Colonic mucosa (tissue), 4 donors: ENCODE results near the gene CFAP251. TPM values are rescaled to one million over a fixed set of nuclear protein-coding genes. Genes with fewer than 3 reads are reported as not detected.
A peak's percentile ranks its signal among the peaks of the same experiment; 100 is the strongest.

ENCODE experiments used
- DNase-seq: peaks from one replicate; pipeline ENCODE4 v3.0.0-alpha.2; 2020
- H3K27ac ChIP-seq: fragments of 200-600 bp; one replicate; pipeline ENCODE4 v1.8.0; 2021
- H3K27me3 ChIP-seq: fragments of 200-600 bp; one replicate; pipeline ENCODE4 v1.8.0; 2021
- H3K36me3 ChIP-seq: fragments of 200-600 bp; one replicate; pipeline ENCODE4 v1.8.0; 2021
- H3K4me1 ChIP-seq: fragments of 200-600 bp; one replicate; pipeline ENCODE4 v1.8.0; 2021; ENCODE audit warnings: mild to moderate bottlenecking
- H3K4me3 ChIP-seq: fragments of 200-600 bp; one replicate; pipeline ENCODE4 v1.8.0; 2021
- H3K9ac ChIP-seq, 2 donors: one replicate each; pipeline ENCODE4 v1.7.0; 2013; ENCODE audit warnings: control low read depth in 2 of 2, low read depth in 2 of 2, low read length in 2 of 2
- H3K9me3 ChIP-seq: fragments of 200-600 bp; one replicate; pipeline ENCODE4 v1.8.0; 2021
- intact Hi-C: fragments of 100-400 bp; cut with DNase I; formaldehyde crosslinking; loops from one replicate; pipeline ENCODE4 v1.14.1; 2022
- total RNA-seq, 2 donors: library from RNA; stranded (reverse); fragmentation: NEBNext Ultra II Directional in 1 of 2; extraction: Animal tissue kit (Norgen Biotek cat#: 25700) in 1 of 2; gene quantifications; one replicate each; pipeline ENCODE4 v1.2.1, GENCODE V29; 2021
- TF ChIP-seq, protein P1 (sequence below): fragments of 200-600 bp; IDR thresholded peaks from one replicate; pipeline ENCODE4 v1.8.0; 2022; ENCODE audit warnings: antibody characterized with exemption, mild to moderate bottlenecking
- donor health status: healthy.
- donor health status: DM: no; HTN: no; CAD: no.
- donor health status: DM: no; HTN: no; CAD: no.

CFAP251 gene
- total RNA-seq, 2 donors from 2014 or later: 0.64 to 0.93 TPM

DNA sequence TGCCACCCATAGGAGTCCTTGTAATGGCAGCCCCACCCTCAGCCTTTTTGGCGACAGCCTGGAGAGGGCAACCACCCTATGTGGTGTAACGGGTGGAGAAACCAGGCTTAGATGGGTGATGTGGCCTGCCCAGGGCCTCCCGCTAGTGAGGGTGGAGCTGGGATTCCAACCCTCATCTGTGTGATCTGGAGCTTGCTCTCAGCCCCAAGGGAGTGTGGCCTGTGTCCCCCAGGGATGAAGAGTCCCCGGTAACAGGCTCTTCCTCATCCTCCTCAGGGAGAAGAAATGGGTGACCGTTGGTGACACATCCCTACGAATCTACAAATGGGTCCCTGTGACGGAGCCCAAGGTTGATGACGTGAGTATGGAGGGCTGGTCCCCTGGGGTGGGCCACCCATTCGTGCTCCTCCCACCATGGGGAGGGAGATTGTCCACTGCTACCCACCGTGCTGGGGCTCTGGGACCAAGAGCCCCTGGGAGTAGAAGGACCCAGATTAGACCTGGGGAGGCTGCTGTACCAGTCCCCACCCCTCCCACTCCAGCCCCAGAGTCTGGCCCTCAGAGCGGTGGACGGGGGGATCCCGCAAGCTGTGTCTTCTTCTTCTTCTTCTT lies 112.1 kb downstream of the CFAP251 start:
- Histone ChIP-seq H3K4me1 (no peaks in the 10 kb centered on the region), H3K9ac (no peak overlapping the region), H3K9me3 (no peaks in the 10 kb centered on the region), H3K4me3 (no peak overlapping the region), H3K27me3 (no peaks in the 10 kb centered on the region), H3K36me3 (no peaks in the 10 kb centered on the region), H3K27ac (no peak overlapping the region)
- intact Hi-C loops: no loop called here
- no peak for DNase-seq
- TF ChIP-seq, protein P1, sequence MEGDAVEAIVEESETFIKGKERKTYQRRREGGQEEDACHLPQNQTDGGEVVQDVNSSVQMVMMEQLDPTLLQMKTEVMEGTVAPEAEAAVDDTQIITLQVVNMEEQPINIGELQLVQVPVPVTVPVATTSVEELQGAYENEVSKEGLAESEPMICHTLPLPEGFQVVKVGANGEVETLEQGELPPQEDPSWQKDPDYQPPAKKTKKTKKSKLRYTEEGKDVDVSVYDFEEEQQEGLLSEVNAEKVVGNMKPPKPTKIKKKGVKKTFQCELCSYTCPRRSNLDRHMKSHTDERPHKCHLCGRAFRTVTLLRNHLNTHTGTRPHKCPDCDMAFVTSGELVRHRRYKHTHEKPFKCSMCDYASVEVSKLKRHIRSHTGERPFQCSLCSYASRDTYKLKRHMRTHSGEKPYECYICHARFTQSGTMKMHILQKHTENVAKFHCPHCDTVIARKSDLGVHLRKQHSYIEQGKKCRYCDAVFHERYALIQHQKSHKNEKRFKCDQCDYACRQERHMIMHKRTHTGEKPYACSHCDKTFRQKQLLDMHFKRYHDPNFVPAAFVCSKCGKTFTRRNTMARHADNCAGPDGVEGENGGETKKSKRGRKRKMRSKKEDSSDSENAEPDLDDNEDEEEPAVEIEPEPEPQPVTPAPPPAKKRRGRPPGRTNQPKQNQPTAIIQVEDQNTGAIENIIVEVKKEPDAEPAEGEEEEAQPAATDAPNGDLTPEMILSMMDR: no peak

DNA sequence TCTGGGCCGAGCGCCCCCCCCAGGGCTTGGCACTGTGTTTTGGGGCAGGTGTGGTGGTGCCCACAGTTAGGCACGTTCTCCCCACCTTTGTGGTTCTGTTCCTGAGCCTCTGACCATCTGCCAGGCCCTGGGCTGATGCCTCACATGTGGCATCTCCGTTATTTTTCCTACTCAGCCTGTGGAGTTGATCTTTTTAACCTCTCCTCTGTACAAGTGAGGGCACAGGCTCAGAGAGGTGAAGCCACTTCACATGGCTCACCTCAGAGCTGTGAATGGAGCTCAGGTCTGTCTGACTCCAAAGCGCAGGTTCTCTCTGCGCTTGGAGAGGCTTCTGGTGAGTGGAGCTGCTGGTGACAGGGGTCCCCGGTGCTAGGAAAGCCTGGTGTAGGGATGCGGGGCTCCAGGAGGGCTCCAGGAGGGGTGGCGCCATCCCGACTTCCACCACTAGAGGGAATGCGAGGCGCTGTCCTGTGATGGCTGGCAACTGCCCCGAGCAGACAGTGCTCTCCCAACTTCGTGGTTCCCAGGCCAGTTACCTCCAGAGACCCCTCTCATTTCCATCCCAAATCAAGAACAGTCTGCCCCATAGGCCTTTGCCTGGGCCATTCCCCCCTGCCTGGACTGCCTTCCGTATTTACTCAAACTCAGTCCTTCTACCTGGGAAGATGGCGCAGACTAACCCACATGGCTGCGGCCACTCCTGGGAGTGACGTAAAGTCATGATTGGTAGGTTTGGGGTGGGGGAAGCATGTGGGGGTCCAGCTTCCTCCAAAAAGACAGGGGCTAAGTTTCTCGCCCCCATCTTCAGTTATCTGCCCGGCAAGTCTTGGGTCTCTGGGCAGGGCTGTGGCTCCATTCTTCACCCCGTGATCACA lies 113.2 kb downstream of the CFAP251 start:
- peak; percentile 61 for DNase-seq
- H3K9ac ChIP-seq: no peak overlapping the region
- TF ChIP-seq, protein P1: peak; percentile 71
- H3K27ac ChIP-seq: no peak overlapping the region
- no peak overlapping the region for H3K4me3 ChIP-seq
- H3K9me3 ChIP-seq: no peaks in the 10 kb centered on the region
- H3K4me1 ChIP-seq: no peaks in the 10 kb centered on the region
- intact Hi-C loops: no loop called here
- H3K27me3 ChIP-seq: no peaks in the 10 kb centered on the region
- H3K36me3 ChIP-seq: no peaks in the 10 kb centered on the region

DNA sequence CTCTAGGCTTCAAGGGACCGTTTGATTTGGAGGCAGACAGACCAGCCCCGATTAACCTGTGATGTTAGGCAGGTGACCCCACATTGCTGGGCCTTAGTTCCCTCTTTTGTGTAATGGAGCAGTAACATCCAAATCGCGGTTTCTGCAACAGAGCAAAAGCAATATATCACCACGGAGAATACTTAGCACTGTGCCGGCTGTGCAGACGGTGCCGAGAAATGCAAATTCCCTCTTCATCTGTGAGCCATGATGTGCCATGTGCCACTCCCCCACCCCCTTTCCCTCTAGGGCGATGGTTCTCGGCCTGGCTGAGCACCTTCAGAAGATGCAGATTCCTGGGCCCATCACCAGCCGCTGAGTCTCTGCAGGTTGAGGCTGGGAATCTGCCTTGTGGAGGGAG lies 114.2 kb downstream of the CFAP251 start:
- H3K4me1 ChIP-seq: no peaks in the 10 kb centered on the region
- TF ChIP-seq, protein P1: no peak
- H3K9me3 ChIP-seq: no peaks in the 10 kb centered on the region
- H3K4me3 ChIP-seq: no peak overlapping the region
- intact Hi-C loops: no loop called here
- no peaks in the 10 kb centered on the region for H3K36me3 ChIP-seq
- DNase-seq: no peak
- H3K9ac ChIP-seq: no peak overlapping the region
- H3K27ac ChIP-seq: no peak overlapping the region
- no peaks in the 10 kb centered on the region for H3K27me3 ChIP-seq

DNA sequence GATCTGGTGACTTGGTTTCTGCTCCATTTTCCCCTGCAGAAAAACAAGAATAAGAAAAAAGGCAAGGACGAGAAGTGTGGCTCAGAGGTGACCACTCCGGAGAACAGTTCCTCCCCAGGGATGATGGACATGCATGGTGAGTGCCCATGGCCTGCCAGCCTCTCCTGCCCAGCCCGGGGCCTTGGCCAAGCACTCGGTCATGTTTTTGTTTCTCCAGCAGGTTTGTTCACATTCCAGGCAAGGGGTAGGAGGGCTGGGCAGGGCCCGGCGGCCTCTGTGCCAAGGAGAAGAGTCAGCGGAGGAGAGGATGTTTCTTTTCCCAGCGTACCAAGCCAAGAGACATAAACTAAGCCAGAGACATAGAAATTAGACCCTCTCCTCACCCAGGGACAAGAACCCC lies 116.9 kb downstream of the CFAP251 start:
- Histone ChIP-seq H3K27ac (no peak overlapping the region), H3K4me3 (no peak overlapping the region), H3K27me3 (no peaks in the 10 kb centered on the region), H3K4me1 (no peaks in the 10 kb centered on the region), H3K36me3 (no peaks in the 10 kb centered on the region), H3K9ac (no peak overlapping the region), H3K9me3 (no peaks in the 10 kb centered on the region)
- intact Hi-C loops: no loop called here
- TF ChIP-seq, protein P1: no peak
- no peak for DNase-seq

DNA sequence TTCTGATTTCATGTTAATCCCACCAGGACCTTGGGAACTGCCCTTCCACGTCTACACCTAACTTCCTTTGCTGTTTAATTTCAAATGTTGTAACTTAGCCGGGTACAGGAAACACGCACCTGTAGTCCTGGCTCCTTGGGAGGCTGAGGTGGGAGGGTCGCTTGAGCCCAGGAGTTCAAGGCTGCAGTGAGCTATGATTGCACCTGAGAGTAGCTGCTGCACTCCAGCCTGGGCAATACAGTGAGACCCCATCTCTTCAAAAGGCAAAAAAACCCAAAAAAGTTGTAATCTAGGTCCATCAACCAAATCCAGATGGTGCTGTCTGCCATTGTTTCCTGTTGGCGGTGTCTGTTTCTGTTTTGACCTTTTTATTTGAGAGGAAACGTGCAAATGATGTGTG lies 117.8 kb downstream of the CFAP251 start:
- H3K4me3 ChIP-seq: no peak overlapping the region
- intact Hi-C loops: no loop called here
- TF ChIP-seq, protein P1: no peak

More for the DNA sequence above, 117.8 kb downstream of the CFAP251 start:
- H3K4me1 ChIP-seq: peaks cover 3% of the 10 kb centered on the region
- no peaks in the 10 kb centered on the region for H3K9me3 ChIP-seq
- no peaks in the 10 kb centered on the region for H3K36me3 ChIP-seq
- H3K27me3 ChIP-seq: no peaks in the 10 kb centered on the region
- H3K27ac ChIP-seq: no peak overlapping the region
- DNase-seq: no peak
- no peak overlapping the region for H3K9ac ChIP-seq
